Loucy (cell line): ENCODE results near the gene CCDC177.

ENCODE experiments used
- CTCF ChIP-seq: fragments of 200-600 bp; sonication (generic); conservative IDR thresholded peaks from 2 replicates; pipeline ENCODE4 v1.5.1; 2014; ENCODE audit warnings: mild to moderate bottlenecking, antibody characterized with exemption, low read length
- EZH2phosphoT487 ChIP-seq: fragments of 200-600 bp; IDR thresholded peaks from 2 replicates; pipeline ENCODE4 v1.6.1; 2018; ENCODE audit warnings: antibody characterized with exemption, mild to moderate bottlenecking, moderate library complexity, borderline replicate concordance

DNA sequence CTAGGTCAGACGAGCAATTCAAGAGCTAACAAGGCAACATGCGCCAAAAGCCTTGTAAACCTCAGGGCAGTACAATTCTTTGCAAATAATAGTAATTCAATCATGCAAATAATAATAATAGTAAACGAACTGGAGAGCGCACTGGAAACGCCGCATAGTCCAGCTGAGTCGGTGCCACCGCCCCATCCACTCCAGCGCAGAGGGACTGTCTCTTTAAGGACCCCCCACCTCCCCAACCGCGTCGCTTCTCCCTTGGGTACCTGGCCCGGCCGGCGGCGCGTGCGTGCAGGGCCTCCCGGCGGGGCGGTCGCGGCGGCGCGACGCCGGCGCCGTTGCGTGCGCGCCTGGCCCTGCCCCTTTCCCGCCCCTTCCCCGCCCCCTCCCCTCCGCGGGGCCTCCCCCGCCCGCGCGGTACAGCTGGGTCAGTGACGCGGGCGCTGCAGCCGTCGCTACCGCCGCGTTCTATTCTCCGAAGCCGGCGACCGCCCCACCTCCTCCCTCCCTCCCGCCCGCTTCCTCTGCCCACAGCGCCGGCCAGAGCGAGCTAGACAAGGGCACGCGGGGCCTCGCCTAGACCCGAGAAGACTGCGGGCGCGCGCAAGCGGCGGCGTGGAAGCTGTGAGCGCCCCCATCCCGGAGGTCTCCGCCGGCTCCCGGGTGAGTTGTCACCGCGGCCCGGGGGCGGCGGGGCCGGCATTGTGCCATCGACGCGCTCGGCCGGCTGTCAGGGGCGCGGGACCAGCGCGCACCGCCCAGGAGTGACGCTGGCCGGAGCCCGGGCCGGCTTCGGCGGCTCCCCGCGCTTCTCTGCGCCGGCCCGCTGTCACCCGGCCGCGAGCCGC is 36.7 kb upstream of the CCDC177 start, which contains the start of gene SUSD6:
- TF ChIP-seq CTCF (no peak), EZH2phosphoT487 (no peak)
